NB4 (cell line): ENCODE data around the gene BDNF.

ENCODE experiments used
- MYC ChIP-seq: IDR thresholded peaks from 2 replicates; pipeline ENCODE4 v1.6.1; 2011; ENCODE audit warnings: low read depth, low read length
- POLR2A ChIP-seq: IDR thresholded peaks from 2 replicates; pipeline ENCODE4 v1.6.1; 2011; ENCODE audit warnings: mild to moderate bottlenecking; ENCODE audit not compliant: insufficient read length; ENCODE audit errors: extremely low read depth
- TF ChIP-seq, protein P1 (sequence below): IDR thresholded peaks from one replicate; pipeline ENCODE4 v1.5.1; 2012; ENCODE audit warnings: low read depth, low read length
- TF ChIP-seq, protein P2 (sequence below): IDR thresholded peaks from 2 replicates; pipeline ENCODE4 v1.6.1; 2011; ENCODE audit warnings: low read depth, low read length

DNA sequence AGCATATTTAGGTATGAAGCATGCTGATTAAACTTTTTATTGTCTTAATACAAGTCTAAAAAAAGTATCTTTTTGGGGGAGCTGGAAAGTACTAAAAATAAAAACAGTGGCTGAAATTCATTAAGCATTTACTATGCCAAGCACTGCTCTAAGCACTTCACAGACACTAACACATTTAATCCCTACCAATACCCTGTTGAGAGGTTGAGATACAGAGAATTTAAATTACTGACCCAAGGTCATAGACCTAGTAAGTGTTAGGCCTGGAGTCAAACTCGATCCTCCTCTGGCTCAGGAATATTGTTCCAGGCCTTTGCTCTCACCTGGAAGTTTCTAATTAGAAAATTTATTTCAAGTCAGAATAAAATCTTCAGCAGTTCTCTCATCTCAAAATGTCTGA is 18.6 kb downstream of the BDNF start:
- TF ChIP-seq, protein P1, sequence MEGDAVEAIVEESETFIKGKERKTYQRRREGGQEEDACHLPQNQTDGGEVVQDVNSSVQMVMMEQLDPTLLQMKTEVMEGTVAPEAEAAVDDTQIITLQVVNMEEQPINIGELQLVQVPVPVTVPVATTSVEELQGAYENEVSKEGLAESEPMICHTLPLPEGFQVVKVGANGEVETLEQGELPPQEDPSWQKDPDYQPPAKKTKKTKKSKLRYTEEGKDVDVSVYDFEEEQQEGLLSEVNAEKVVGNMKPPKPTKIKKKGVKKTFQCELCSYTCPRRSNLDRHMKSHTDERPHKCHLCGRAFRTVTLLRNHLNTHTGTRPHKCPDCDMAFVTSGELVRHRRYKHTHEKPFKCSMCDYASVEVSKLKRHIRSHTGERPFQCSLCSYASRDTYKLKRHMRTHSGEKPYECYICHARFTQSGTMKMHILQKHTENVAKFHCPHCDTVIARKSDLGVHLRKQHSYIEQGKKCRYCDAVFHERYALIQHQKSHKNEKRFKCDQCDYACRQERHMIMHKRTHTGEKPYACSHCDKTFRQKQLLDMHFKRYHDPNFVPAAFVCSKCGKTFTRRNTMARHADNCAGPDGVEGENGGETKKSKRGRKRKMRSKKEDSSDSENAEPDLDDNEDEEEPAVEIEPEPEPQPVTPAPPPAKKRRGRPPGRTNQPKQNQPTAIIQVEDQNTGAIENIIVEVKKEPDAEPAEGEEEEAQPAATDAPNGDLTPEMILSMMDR: no peak
- TF ChIP-seq POLR2A (no peak), MYC (no peak)
- TF ChIP-seq, protein P2, sequence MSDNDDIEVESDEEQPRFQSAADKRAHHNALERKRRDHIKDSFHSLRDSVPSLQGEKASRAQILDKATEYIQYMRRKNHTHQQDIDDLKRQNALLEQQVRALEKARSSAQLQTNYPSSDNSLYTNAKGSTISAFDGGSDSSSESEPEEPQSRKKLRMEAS: no peak
